Epidermal melanocyte (primary cell): ENCODE data around the gene CHN2.

Source experiments
- DNase-seq: peaks from one replicate; pipeline ENCODE4 v3.0.0; 2011; ENCODE audit warnings: low spot score; ENCODE audit not compliant: insufficient read length

Gene CHN2

DNA sequence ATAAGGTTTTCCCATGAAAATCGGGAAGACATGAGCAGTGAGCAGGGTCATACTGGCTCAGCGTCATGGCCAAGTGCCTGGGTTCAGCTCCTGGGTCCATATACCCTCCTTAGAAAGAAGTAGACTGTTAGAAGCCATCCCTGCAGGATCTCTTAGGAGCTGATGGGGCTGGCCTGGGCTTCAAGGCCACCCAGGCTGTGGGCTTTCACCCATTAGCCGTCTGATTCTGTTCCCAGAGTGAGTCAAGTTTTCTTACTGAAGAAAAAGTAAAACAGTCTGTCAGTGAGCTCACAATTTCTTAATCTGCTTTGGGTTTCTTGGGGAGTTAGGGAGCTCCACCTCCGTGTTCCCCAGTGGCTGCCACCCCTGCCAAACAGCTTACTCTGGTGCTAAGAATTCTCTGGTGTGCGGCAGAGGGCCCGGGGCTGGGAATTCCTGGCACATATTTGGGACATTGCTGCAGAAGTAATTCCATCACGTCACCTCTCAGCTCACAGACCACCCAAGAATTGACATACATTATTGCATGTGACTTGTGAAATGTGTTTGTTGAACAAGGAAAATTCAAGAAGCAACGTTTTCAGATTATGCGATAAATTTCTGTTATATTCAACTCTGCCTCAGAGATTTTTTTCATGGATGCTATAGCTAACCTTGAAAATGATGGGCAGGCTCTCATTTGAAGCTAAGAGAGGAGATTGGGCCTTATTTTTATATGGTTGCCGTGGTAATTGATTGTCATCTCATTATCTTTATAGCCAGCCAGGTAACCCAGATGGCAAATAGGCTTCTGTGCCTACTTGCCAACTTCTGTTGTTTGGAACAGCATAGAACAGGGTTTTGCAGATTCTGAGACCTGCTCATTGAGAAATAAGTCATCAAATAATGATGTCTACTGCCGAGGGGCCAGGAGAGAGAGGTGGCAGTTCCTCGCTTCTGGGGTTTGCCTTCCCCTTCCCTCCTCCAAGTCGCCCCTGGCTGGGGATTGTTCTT is 166.4 kb downstream of the CHN2 start:
- DNase-seq = no peak

DNA sequence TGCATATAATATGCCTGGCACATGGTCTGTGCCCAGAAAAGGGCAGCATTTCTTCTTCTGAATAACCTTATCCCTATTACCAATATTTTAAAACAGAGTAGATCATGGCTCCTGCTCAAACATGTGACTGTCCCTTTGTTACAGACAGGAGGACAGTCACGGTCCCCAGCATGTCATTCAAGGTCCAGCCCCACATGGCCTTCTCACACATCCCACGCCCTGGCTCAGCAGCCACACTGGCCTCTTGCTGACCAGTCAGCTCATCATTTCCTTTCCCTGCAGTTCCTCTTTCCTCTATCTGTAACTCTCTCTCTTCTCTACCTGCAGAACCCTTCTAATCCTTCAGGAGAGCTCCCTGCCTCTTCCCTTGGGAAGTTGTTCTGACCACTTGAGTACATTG is 167.8 kb downstream of the CHN2 start:
- DNase-seq = no peak

DNA sequence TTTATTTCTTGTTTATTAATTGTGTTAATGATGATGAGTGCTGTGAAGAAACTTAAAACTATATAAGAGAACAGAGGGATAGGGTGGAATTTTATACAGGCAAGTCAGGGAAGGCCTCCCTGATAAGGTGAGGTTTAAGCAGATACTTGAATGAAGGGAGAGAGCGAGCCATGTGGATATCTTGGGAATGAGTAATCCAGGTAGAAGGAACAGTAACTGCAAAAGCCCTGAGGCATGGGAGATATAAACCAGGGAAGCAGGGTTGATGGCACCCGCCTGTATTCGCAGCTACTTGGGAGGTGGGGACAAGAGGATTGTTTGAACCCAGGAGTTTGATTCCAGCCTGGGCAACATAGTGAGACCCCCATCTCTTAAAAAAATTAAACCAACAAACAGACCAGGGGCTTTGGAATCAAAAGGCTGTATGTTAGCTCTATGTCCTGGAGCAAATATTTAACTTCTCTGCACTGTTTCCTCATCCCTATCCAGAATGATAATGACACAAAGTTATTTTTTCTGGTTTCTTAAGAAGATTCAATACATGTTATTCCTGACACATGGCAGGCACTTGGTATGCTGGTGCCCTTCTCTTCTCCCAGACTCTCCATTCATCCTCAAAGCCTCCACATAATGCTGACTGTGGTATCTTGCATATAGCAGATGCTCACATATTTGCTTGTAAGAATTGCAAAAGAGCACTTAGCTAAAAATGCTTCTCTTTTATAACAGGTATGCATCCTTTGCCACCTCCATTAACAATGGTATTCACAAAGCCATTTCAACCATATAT is 169.3 kb downstream of the CHN2 start:
- DNase-seq = no peak

DNA sequence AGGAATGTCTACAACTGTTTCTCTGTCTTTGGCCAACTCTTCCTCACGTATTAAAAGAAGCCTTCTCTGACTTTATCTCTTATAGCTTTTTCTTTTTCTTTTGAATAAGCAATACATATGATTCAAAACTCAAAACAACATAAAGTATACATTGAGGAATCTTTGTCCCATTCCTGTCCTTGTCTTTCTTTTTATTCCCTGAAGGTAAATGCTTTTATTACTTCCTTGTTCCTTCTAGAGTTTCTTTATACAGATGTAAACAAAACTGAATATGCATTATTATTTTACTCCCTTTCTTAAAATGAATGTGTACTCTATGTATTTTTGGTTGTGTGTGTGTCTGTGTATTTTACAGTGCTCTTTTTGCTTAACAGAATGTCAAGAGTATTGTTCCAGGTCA is 170.1 kb downstream of the CHN2 start:
- DNase-seq = no peak

DNA sequence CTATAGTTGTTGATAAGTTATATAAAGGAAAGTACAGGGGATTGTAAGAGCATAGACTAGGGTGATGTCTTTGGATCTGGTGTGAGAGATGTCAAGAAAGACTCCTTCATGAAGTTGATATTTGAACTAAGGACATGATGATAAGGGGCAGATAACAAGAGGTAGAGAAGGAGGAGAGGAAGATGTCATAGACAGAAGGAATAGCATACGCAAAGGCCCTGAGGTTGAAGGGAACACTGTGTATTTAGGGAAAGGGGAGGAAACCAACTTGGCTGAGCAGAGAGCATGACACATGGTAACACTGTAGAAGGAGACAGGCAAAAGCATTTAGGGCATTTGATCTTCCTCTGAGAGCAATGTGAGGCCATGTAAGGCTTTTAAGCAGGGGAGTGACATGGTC is 170.8 kb downstream of the CHN2 start:
- DNase-seq = no peak

DNA sequence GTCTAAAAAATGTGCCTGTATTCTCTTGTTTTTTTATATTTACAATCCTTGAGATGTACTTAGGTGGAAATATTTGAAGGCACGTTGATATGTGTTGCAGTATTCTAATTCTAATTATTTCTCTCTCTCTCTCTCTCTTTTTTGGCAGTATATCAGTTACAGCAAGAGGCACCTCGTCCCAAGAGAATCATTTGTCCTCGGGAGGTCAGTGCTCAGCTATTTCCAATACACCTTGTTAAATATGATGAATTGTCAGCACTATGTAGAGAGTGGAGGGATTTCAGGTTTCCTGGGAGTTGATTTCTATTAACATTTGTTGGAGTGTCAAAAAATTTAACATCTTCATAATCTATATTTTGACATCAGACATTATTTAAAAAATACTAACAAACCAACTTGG is 173.2 kb downstream of the CHN2 start:
- no peak for DNase-seq

DNA sequence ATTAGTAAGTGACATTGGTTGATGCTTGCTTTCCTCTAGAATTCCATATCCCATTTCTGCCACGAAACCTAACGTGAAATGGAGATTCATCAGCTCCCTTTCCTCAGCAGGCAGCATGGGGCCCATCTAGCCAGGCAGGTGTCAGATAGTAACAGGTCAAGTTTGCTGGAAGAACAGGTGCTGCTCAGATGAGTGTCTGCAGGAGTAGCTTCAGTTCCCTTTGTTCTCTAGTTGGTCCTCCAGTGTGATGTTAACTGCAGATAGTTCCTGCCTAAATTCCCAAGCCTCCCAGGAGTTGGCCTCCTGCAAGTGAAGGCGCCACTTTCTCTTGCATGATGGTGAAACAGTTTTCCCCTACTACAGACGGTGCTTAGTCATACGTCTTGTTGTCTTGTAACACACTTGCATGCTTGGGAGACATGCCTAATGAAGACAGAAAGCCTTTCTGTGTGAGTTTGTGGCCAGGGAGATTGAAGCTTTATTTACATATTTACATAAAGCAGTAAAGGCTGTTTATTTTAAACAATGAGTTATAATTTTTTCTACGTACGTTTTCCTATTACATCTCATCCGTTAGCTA is 175.4 kb downstream of the CHN2 start:
- no peak for DNase-seq

DNA sequence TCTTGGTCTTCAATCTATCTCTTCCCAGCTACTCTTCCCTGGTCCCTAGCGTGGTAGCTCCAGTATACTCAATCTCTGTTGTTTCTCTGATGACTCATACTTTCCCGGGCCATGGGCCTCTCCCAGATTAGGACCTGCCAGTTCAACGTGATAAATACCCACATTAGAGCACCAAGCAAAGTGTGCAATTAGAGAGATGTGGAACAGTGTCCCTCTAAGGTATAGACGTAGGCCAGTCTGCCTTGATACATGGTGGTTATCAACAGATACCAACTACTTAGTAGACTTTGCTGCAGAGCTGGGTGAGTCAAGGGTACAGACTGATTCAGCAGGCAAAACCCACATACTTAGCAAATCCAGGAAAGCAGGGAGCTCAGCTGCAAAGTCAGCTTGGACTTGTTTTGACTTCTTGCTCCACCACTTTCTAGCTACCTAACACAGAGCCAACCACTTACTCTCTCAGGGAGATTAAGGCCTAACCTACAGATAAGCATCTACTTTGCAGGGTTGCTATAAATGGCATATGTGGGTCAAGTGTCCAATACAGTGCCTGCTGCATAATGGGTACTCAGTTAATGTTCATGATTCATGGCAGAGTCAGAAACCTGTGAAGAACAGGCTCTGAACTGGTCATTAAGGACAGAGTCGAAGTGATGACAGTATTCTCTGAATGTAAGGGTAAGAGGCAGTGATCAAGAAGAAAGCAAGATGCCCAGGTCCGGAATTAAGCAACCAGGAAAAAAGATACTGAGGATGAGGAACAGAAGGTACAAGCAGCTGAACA is 176.1 kb downstream of the CHN2 start:
- DNase-seq = no peak

DNA sequence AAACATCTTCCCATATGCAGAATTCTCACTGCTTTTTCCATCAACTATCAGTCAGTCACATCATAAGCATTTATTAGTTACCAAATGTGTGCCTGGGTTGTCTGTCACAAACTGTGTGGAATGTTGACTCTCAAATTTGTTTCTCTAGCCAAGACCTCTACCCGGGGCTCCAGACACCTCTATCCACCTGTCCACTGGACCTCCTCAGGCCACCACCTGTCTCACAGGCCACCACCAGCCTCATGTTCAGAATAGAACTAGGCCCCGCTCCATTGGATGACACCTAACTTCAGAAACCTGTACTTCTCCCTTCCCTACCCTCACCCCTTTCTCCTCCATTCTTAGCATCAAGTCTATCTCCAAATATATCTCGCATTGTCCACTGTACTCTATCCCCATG is 176.9 kb downstream of the CHN2 start:
- DNase-seq = no peak

DNA sequence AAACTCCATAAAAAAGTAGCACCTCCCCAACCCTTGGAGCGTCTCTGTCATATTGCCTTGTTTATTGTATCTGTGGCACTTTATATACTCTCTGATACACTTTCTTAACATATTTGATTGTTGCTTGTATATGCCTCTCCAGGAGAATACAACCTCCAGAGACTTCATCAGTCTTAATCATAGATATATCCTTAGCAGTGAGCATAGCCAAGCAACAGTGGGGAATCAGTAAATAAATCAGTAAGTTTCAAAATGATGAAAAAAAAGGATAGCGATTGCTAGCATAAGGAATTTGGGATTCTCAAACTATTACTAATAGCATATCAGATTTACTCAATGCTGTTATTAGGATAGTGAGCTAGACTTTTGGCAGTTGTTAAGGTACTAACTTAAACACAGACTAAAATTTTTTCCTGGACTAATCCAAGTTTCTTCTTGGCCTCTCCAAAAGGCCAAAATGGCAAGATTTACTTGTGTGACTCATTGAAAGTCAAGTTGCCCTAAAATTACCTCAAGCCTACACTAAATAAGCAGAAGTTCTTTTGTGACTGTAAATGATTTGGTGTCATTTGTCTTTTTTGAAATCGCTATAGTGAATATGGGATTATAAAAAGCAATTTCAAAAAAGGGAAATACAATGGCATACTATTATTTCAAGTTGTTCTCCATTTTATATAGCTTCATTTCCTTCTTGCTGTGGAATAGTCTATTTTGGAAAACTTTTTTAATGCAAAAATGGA is 177.9 kb downstream of the CHN2 start:
- DNase-seq = no peak

DNA sequence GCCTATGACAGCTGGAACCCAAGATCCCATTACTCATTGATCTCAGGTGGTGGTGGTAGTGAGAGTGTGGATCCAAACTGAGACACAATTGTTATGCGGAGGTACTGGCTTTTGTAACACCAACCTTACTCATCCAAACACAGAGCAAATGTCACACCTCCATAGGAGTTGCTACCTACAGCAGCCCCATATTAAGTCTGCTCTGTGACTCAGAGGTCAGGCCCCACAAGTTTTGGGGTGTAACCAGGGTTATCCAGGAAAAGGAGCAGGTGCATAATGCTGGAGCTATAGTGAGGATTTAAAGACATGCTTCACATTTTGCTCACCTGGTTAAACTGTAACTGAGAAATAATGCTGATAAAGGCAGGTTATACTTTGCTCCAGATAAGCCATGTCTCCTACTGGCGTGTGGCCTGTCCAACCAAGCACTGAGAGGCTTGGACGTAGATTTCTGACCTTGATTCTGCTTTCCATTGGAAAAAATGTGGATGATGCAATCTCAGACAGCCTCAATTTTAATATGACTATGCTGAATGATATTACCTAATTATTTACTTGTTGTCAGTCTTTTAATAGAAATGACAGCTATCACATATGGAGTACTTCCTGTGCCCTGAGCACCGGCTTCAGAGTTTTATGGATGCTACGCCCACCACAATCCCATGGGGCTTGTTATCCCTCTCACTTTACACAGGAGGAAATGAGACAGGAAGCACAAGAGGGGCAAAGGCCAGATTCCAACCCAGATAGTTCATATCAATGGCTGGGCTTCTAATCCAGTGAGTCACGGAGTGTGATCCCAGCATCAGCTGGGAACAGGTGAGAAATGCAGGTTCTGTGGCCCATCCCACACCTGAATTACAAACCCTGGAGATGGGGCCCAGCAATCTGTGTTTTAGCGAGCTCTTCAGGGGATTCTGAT is 181.3 kb downstream of the CHN2 start:
- DNase-seq = no peak

DNA sequence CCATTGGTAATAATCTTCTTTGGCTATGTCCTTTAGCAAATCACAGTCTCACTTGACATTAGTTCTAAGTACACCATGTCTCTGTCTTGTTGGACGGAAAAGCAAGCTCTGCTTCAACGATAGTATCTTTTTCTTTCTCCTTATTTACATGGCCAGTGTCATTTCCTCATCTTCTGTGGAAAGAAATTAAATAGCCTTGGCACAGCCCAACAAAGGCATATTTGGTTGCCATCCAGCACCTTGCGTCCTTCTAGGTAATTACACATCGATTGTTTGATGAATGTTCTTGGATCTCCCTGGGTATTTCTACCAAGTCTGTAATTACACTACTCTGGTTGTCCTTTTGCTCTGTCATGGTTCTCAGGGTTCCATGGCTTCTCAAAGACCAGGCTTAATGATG is 183.1 kb downstream of the CHN2 start:
- DNase-seq = no peak

DNA sequence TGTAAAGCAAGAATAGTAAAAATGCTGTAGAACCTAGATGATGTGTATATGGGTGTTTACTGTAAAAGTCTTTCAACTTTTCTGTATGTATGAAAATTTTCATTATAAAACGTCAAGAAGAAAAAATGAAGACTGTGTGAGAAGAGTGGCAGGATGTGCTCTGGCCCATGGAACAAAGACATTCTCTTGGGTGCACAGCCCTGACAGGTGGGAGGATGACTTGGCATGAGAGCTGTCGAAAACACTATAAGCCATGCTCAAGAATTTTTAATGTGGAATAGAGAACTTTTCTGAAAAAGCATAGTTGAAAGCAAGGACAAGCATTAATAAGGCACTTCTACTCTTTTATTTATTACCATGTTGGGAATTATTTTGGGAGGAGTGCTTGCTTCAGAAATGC is 185.0 kb downstream of the CHN2 start:
- DNase-seq = no peak

DNA sequence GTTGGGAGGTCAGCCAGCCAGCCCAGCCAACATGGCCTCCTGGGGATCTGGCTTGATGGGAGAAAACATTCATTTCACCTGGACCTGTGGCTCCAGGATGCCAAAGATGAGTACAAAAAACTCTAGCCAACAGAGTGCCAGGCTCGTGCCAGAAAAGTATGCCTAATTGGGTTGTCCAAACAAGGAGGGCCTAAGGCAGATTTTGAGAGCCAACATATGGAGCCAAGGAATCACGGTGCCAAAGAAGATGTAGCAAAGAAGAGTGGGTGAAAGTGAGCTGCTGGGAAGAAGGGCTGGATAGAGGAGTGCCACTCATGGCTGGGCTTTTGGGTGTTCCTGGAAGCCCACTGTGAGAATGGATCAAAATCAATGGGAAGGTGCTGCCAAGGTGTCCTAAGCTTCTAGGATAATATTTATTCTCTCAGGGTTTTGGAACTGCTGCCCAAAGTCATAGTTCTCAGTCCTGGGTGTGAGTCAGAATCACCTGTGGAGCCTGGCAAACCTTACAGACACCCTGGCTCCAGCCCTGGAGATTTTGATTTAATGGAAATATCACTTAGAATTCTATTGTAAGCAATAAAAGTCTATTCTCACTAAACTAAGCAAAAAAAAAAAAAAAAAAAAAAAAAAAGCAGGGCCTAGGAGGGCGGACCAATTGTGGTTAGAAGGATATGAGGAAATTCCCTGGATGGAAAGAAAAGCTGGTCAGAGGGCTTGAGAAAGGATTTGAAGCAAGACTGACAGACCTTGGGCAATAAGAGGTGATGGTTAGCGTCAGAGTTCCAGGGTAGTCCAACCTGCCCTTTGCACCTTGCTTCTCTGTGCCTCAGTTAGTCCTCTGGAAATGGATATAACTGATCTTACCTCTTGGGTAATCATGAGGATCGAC is 186.9 kb downstream of the CHN2 start:
- no peak for DNase-seq

DNA sequence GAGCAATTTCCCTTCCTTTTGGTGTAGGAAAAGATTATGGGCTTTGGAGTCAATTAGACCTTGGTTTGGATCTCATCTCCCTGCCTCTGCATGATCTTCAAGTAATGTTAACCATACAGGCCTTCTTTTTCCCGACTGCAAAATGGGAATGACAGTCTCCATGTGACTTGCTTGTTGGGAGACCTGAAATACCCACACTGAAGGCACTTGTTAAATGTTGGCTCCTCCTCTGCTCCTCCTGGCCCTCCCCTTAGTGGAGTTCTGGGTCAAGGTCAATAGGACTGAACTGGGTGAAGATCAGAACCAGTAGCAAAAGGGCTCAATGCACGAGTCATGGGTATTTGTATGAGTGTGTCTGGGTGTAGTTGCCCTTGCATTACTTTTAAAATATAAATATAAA is 189.7 kb downstream of the CHN2 start:
- no peak for DNase-seq

DNA sequence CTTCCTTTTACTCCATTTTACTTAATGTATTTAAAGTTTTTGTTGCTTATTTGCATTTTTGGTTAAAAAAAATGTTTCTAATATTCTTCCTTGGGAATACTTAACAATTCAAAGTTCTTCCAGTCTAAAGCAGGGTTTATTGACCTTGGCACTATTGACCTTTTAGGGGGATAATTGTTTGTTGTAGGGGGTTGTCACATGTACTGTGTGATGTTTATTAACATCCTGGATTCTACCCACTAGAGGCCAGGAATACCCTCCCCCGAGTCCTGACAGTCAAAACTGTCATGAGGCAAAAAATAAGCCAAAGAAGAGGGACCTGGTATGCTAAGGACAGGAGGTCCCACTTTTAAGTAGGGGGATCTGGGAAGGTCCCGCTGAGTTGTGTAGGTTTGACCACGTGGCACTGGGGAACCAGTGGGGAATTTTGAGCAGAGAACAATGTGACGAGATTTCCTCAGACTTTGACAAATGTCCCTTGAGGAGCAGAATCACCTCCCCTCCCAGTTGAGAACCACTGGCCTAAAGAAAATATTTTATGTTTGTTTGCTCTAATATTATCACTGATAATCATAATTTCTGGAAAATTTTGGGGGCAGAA is 190.7 kb downstream of the CHN2 start:
- DNase-seq = no peak

DNA sequence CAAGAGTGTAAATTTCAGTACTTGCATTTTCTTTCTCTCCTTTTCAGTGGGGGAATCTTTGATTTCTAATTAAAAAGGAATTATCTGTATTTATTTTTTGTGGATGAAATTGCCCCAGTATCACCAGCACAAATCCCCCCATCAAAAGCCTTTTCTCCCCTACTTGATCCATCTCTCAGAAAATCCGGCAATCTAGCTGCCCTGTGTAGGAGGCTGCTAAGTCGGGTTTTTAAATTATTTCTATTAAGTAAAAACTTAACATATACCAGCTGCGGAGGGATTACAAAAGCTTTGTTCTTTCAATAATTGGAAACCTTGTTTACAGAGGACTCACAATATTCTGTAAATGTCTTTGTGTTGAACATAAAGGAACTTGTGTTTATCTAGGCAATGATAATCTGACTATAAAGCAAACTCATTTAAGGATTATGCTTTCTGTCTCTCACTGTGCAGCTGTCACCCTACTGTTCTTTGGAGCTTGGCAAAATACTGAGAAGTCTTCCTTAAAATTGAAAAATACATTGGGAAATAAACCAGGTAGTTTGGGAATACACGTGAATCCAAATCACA is 191.7 kb downstream of the CHN2 start:
- DNase-seq = no peak

DNA sequence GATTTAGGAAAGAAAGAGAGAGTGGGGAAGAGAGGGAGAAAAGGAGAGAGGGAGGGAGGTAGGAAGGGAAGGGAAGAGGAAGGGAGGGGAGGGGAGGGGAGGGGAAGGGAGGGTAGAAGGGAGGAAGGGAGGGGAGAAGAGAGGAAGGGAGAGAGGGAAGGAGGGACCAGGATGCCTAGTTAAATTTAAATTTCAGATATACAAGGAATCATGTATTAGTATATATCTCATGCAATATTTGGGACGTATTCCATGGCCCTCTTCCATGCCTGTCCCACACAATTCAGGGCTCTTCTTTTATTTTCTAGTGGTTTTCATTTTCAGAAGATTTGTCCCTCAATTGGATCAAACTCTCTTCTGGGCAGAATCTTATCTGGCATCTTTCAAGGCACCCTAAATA is 196.7 kb downstream of the CHN2 start:
- no peak for DNase-seq
